Caco-2 (cell line): ENCODE measurements around the gene AGAP1. TPM values are rescaled to one million over a fixed set of nuclear protein-coding genes. Genes with fewer than 3 reads are reported as not detected.

Experiments
- BruUV-seq: library from RNA; stranded (reverse); fragments of 400-500 nt; replicated peaks from 2 replicates; lab custom pipeline; 2021; lab: Mats Ljungman, UMichigan
- CTCF ChIA-PET: fragments of 300-600 bp; sonication (Branson Sonifier 250); formaldehyde crosslinking; loops from one replicate; lab custom pipeline; 2022; ENCODE audit warnings: antibody characterized with exemption; lab: Charles Lee
- POLR2A ChIA-PET: fragments of 300-600 bp; sonication (Branson Sonifier 250); formaldehyde crosslinking; loops from one replicate; lab custom pipeline; 2022; ENCODE audit warnings: antibody characterized with exemption; lab: Charles Lee
- DNase-seq, 2 experiments: peaks; one replicate each; pipeline versions ENCODE4 v3.0.0 to v3.0.0-alpha.2; 2020 to 2022
- H3K27me3 ChIP-seq: replicated peaks from 2 replicates; pipeline ENCODE4 v1.6.0; 2011; ENCODE audit warnings: low read length; ENCODE audit not compliant: control insufficient read depth, insufficient read depth
- H3K36me3 ChIP-seq: 2 replicates; pipeline ENCODE4 v1.5.1; 2011; ENCODE audit warnings: low read length; ENCODE audit not compliant: control insufficient read depth, insufficient read depth
- H3K4me1 ChIP-seq: fragments of 250-450 bp; sonication (Bioruptor Pico); 2 replicates; pipeline ENCODE4 v1.5.1; 2020; ENCODE audit warnings: mild to moderate bottlenecking
- H3K4me3 ChIP-seq: 2 replicates; pipeline ENCODE4 v1.5.1; 2011; ENCODE audit warnings: low read depth, mild to moderate bottlenecking, control low read depth, low read length
- H3K9me3 ChIP-seq: fragments of 250-450 bp; sonication (Bioruptor Pico); 2 replicates; pipeline ENCODE4 v1.5.1; 2020; ENCODE audit warnings: mild to moderate bottlenecking, moderate library complexity
- H3K27ac Mint-ChIP-seq: one replicate; pipeline ENCODE4 v1.8.0; 2022; ENCODE audit warnings: mixed read lengths; ENCODE audit not compliant: unreplicated experiment
- H3K27me3 Mint-ChIP-seq: one replicate; pipeline ENCODE4 v1.8.0; 2022; ENCODE audit warnings: mixed read lengths; ENCODE audit not compliant: insufficient read depth, unreplicated experiment
- H3K36me3 Mint-ChIP-seq: one replicate; pipeline ENCODE4 v1.8.0; 2022; ENCODE audit warnings: mild to moderate bottlenecking, mixed read lengths; ENCODE audit not compliant: insufficient read depth, unreplicated experiment
- H3K4me1 Mint-ChIP-seq: one replicate; pipeline ENCODE4 v1.8.0; 2022; ENCODE audit warnings: low read depth, mixed read lengths; ENCODE audit not compliant: unreplicated experiment
- H3K4me3 Mint-ChIP-seq: one replicate; pipeline ENCODE4 v1.8.0; 2022; ENCODE audit warnings: mild to moderate bottlenecking, moderate library complexity, mixed read lengths; ENCODE audit not compliant: unreplicated experiment
- H3K9me3 Mint-ChIP-seq: one replicate; pipeline ENCODE4 v1.8.0; 2022; ENCODE audit warnings: mixed read lengths; ENCODE audit not compliant: unreplicated experiment
- intact Hi-C: fragments of 100-400 bp; cut with micrococcal nuclease; formaldehyde crosslinking; loops from one replicate; pipeline ENCODE4 v1.10.0; 2022; ENCODE audit not compliant: unreplicated experiment
- total RNA-seq: library from RNA; stranded (reverse); gene quantifications from 2 replicates; pipeline ENCODE4 v1.2.3, GENCODE V29; 2022
- TF ChIP-seq, protein P1 (sequence below), 2 experiments: fragments of 200-600 bp in 1 of 2; IDR thresholded peaks; 1 replicate in 1 of 2; 2 replicates in 1 of 2; pipeline versions ENCODE4 v1.5.1 to v1.8.0; 2011 to 2022; ENCODE audit warnings: antibody characterized with exemption in 1 of 2, control low read depth in 1 of 2, inconsistent platforms in 1 of 2, low read depth in 1 of 2, low read length in 1 of 2, mild to moderate bottlenecking in 1 of 2, moderate library complexity in 1 of 2; ENCODE audit not compliant: insufficient read depth in 1 of 2, severe bottlenecking in 1 of 2, unreplicated experiment in 1 of 2

AGAP1 gene
- total RNA-seq, 1 experiment from 2014 or later = 41.7 TPM

- H3K36me3 ChIP-seq = no peaks in the 10 kb centered on the region
- CTCF ChIA-PET = no interaction called here
- no peaks in the 10 kb centered on the region for H3K4me1 Mint-ChIP-seq
- peaks cover 7% of the 10 kb centered on the region for H3K36me3 Mint-ChIP-seq
- POLR2A ChIA-PET = no interaction called here
- no peaks in the 10 kb centered on the region for H3K4me1 ChIP-seq
- intact Hi-C loops = loop anchor here (5.0 kb wide), 2 partner anchors 56 to 416 kb away; no protein-coding TSS in a partner anchor
- no peaks in the 10 kb centered on the region for H3K27me3 ChIP-seq
- H3K9me3 Mint-ChIP-seq = no peaks in the 10 kb centered on the region
- TF ChIP-seq, protein P1, sequence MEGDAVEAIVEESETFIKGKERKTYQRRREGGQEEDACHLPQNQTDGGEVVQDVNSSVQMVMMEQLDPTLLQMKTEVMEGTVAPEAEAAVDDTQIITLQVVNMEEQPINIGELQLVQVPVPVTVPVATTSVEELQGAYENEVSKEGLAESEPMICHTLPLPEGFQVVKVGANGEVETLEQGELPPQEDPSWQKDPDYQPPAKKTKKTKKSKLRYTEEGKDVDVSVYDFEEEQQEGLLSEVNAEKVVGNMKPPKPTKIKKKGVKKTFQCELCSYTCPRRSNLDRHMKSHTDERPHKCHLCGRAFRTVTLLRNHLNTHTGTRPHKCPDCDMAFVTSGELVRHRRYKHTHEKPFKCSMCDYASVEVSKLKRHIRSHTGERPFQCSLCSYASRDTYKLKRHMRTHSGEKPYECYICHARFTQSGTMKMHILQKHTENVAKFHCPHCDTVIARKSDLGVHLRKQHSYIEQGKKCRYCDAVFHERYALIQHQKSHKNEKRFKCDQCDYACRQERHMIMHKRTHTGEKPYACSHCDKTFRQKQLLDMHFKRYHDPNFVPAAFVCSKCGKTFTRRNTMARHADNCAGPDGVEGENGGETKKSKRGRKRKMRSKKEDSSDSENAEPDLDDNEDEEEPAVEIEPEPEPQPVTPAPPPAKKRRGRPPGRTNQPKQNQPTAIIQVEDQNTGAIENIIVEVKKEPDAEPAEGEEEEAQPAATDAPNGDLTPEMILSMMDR (IDR thresholded peaks at IDR 0.05; ENCODE audit: insufficient read depth in 1 of 2, low read depth in 1 of 2, low read length in 1 of 2, severe bottlenecking in 1 of 2, unreplicated experiment in 1 of 2) = no peak
- no TSS peak for BruUV-seq
- no peak for DNase-seq
- no peaks in the 10 kb centered on the region for H3K9me3 ChIP-seq
- no peaks in the 10 kb centered on the region for H3K27me3 Mint-ChIP-seq
- H3K4me3 Mint-ChIP-seq = no peak overlapping the region
- H3K4me3 ChIP-seq = no peak overlapping the region
- no peak overlapping the region for H3K27ac Mint-ChIP-seq
These were observed 59.4 kb downstream of the AGAP1 start for GRCh38 chr2:235553291-235553690.

DNA sequence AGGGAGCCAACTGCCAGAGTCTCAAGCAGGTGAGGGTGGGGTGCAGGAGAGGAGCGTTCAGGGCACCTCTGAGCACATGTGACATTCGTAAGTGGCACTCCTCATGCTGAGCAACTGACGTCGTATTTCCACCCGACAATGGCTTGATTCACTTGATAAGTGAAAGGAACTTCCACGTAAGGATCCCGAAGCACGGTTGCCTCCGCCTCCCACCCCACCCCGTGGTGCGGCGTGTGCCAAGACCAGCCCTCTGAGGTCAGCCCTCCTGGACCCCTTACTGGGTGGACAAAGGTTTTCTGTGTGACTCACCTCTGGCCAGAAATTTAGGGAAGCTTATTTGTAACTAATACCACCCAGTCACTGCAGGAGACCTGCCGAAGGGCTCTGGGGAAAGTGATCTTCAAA, 59.9 kb downstream of the AGAP1 start:
- no peaks in the 10 kb centered on the region for H3K27me3 Mint-ChIP-seq
- no peak overlapping the region for H3K27ac Mint-ChIP-seq
- BruUV-seq = no TSS peak
- Histone ChIP-seq H3K27me3 (no peaks in the 10 kb centered on the region), H3K4me3 (no peak overlapping the region), H3K36me3 (no peaks in the 10 kb centered on the region), H3K9me3 (no peaks in the 10 kb centered on the region), H3K4me1 (no peaks in the 10 kb centered on the region)
- H3K4me3 Mint-ChIP-seq = no peak overlapping the region
- ChIA-PET CTCF (no interaction called here), POLR2A (no interaction called here)
- H3K9me3 Mint-ChIP-seq = no peaks in the 10 kb centered on the region
- H3K36me3 Mint-ChIP-seq = peaks cover 7% of the 10 kb centered on the region
- TF ChIP-seq, protein P1 (IDR thresholded peaks at IDR 0.05; ENCODE audit: insufficient read depth in 1 of 2, low read depth in 1 of 2, low read length in 1 of 2, severe bottlenecking in 1 of 2, unreplicated experiment in 1 of 2) = no peak
- DNase-seq = no peak
- H3K4me1 Mint-ChIP-seq = no peaks in the 10 kb centered on the region
- intact Hi-C loops = loop anchor here (5.0 kb wide), 2 partner anchors 56 to 416 kb away; no protein-coding TSS in a partner anchor

DNA sequence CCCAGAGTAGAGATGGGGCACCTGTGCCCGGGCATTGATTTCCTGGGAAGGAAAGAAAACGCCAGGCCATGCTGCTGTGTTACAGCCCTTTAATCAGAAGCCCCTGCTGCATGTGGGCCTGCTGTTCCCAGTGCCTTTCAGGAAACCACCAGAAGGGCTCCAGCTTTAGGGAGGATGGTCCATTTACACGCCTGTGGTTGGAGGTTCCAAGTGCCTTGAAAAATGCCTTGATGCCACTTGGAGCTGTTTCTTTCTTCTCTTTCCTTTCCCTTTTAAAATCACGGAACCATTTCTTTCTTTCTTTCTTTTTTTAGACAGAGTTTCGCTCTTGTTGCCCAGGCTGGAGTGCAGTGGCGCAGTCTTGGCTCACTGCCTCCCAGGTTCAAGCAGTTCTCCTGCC, 60.5 kb downstream of the AGAP1 start:
- Mint-ChIP-seq H3K27me3 (no peaks in the 10 kb centered on the region), H3K9me3 (no peaks in the 10 kb centered on the region), H3K4me3 (no peak overlapping the region), H3K36me3 (peaks cover 7% of the 10 kb centered on the region), H3K4me1 (no peaks in the 10 kb centered on the region), H3K27ac (no peak overlapping the region)
- CTCF ChIA-PET = no interaction called here
- Histone ChIP-seq H3K36me3 (no peaks in the 10 kb centered on the region), H3K27me3 (no peaks in the 10 kb centered on the region), H3K9me3 (no peaks in the 10 kb centered on the region), H3K4me3 (no peak overlapping the region), H3K4me1 (no peaks in the 10 kb centered on the region)
- DNase-seq = no peak
- TF ChIP-seq, protein P1 (IDR thresholded peaks at IDR 0.05; ENCODE audit: insufficient read depth in 1 of 2, low read depth in 1 of 2, low read length in 1 of 2, severe bottlenecking in 1 of 2, unreplicated experiment in 1 of 2) = no peak
- POLR2A ChIA-PET = no interaction called here
- no TSS peak for BruUV-seq
- intact Hi-C loops = loop anchor here (5.0 kb wide), 2 partner anchors 57 to 417 kb away; no protein-coding TSS in a partner anchor
